Right lobe of liver (tissue), 4 donors: ENCODE results near the gene POLL.

Experiments used
- POLR2A ChIP-seq: fragments of 450-650 bp; IDR thresholded peaks from one replicate; pipeline ENCODE4 v1.6.1; 2017; ENCODE audit warnings: antibody characterized with exemption, mild to moderate bottlenecking
- TF ChIP-seq, protein P1 (sequence below), 4 donors: fragments of 200-600 bp in 3 of 4; fragments of 450-650 bp in 1 of 4; IDR thresholded peaks; one replicate each; pipeline versions ENCODE4 v1.5.1 to v1.8.0; 2016 to 2022; ENCODE audit warnings: antibody characterized with exemption in 4 of 4, mild to moderate bottlenecking in 2 of 4
- donor health status: DM: no; HTN: no; CAD: no.
- donor health status: DM: no; HTN: no; CAD: no.
- donor health status: DM: no; HTN: yes; CAD: no.

DNA sequence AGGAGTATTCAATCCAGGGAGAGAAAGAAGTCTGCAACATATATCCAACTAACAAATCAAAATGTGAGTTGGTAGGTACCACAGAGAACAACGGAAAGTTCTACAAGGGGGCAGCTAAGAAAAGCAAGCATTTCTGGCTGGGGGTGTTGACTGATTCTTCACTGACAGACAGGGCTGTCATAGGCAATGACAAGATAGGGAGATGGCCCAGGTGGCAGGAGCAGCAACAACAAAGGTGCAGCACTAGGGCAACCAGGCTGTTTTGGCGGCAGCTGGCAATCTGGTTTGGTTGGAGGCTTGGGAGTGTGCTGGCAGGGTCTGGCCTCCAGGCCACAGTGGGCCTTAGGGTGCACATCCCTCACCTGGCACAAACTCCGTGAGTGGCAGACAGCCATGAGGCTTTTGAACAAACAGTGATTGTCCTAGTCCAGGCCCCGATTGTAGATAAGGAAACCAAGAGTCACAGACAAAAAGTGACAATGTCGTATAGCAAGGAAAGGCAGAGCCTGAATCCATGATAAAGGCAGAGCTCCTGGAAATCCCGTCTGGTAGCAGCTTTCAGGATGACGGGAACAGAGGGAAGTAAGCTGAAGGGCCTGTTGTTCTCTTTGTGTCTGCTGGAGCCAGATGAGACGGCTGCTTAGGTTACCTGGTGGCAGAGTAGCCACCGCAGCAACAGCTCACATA, 28.5 kb upstream of the POLL start:
- TF ChIP-seq, protein P1, sequence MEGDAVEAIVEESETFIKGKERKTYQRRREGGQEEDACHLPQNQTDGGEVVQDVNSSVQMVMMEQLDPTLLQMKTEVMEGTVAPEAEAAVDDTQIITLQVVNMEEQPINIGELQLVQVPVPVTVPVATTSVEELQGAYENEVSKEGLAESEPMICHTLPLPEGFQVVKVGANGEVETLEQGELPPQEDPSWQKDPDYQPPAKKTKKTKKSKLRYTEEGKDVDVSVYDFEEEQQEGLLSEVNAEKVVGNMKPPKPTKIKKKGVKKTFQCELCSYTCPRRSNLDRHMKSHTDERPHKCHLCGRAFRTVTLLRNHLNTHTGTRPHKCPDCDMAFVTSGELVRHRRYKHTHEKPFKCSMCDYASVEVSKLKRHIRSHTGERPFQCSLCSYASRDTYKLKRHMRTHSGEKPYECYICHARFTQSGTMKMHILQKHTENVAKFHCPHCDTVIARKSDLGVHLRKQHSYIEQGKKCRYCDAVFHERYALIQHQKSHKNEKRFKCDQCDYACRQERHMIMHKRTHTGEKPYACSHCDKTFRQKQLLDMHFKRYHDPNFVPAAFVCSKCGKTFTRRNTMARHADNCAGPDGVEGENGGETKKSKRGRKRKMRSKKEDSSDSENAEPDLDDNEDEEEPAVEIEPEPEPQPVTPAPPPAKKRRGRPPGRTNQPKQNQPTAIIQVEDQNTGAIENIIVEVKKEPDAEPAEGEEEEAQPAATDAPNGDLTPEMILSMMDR (IDR thresholded peaks at IDR 0.05): no peak
- TF ChIP-seq POLR2A: no peak
